ENCODE measurements around the gene ZNF219. TPM values are rescaled to one million over a fixed set of nuclear protein-coding genes. Genes with fewer than 3 reads are reported as not detected.

The ZNF219 gene
- total RNA-seq, 1 donor from 2014 or later, result 8.3 TPM

DNA sequence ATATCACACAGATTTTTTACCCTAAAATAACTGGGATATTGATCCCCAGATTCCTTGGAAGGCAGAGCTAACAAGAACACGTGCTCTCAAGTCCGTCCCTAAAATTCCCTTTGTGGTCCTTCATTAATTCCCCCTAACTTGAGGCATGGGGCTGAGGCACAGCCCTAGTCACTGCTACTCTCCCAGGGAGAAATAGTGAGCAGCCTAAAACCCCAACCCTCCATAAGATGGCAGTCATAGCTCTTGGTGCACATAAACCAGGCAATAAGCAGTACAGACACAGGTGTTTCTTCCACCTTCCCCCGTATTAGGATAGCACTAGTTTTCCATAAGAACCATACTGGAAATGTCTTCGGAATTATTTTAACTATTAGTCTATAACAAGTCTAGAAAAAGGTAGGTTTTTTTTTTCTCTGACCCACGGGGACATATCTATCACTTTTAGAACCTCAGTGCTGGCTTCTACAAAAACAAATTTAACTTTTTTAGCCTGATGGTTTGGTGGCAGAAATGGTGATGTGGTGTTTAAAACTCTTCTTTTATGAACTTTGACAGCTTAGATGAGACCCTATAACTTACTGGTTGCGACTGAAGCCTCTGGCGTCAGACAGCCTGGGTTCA, 31.5 kb downstream of the ZNF219 start:
- Mint-ChIP-seq H3K27ac (no peak overlapping the region), H3K36me3 (ENCODE audit: low read depth) (no peaks in the 10 kb centered on the region), H3K4me1 (ENCODE audit: low read depth) (peaks cover 25% of the 10 kb centered on the region), H3K4me3 (no peak overlapping the region), H3K9me3 (no peaks in the 10 kb centered on the region), H3K27me3 (ENCODE audit: insufficient read depth) (peaks cover 71% of the 10 kb centered on the region)
- intact Hi-C loops (cut with micrococcal nuclease), result loop anchor here (1.0 kb wide), 1 partner anchor 25 kb away; no protein-coding TSS in a partner anchor
- DNase-seq (ENCODE audit: low spot score), result no peak

DNA sequence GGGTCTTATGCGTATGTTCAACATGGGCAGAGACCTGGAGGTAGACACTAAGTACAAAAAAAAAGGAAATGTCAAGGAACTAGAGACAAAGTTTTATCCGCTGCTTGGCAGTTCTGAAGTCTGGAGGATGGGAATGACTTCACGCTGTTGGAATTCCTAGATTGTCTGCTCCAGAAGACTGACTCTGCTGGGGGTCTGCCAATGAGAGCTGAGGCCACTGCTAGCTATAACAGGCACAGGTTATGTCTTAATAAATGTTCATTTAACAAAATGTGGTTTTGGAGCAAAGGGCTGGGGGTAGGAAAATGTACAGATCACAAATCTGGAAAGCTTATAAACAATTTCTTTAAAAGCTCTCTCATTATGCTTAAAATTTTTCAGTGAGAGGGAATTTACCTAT, 35.0 kb downstream of the ZNF219 start:
- Mint-ChIP-seq H3K27me3 (ENCODE audit: insufficient read depth) (peaks cover 57% of the 10 kb centered on the region), H3K4me1 (ENCODE audit: low read depth) (peaks cover 2% of the 10 kb centered on the region), H3K27ac (no peak overlapping the region), H3K9me3 (no peaks in the 10 kb centered on the region), H3K4me3 (no peak overlapping the region), H3K36me3 (ENCODE audit: low read depth) (no peaks in the 10 kb centered on the region)
- intact Hi-C loops (cut with micrococcal nuclease), result no loop called here
- DNase-seq (ENCODE audit: low spot score), result no peak

DNA sequence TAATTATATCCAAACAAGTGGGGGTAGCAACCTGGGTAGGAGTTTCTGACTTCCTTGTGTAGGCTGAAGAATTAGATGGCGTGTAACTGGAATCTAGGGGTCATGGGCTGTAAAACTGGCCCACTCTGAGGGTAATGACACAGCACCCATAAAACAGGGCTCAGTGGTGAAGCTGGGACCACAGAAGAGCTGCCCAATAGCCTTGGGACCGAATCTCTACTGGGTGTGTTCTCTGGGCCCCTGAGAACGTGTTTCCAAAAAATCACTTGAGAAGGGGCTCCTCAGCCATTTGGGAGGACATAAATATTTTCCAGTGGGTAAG, 37.1 kb downstream of the ZNF219 start:
- Mint-ChIP-seq H3K9me3 (no peaks in the 10 kb centered on the region), H3K27me3 (ENCODE audit: insufficient read depth) (peaks cover 43% of the 10 kb centered on the region), H3K4me3 (no peak overlapping the region), H3K27ac (no peak overlapping the region), H3K4me1 (ENCODE audit: low read depth) (no peaks in the 10 kb centered on the region), H3K36me3 (ENCODE audit: low read depth) (no peaks in the 10 kb centered on the region)
- DNase-seq (ENCODE audit: low spot score), result no peak
- intact Hi-C loops (cut with micrococcal nuclease), result no loop called here

DNA sequence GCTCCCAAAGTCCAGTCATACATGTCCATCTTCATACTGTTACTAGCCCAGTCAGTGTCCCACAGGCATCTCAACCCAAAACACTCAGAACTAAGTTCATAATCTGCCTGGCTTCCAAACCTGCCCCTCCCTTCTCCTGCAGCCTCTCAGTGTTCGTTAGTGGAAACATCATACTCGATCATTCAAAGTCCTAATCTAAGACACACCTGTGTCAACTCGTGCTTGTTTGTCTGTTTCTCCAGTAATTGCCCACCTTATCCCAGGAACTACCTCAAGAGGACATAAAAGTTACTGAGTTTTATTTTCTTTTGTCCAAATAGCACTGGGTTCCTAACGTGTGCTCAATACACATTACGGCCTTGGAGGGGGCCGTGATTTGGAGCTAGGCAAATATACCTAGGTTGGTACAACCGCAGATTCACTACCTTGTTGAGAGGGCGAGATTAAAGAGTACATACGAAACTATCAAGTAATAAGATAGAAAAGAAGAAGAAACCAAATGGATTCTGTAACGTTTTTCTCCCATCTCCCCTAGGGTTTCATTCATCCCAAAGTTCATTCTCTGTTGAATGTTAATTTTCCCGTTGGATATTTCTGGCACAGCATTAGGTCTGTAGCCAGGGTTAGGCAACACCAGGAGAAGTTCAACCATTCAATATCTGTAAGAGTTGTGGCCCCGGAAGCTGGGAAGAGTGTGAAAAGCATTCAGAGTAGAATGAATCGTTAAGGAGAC, 37.7 kb downstream of the ZNF219 start:
- intact Hi-C loops (cut with micrococcal nuclease), result no loop called here
- no peak overlapping the region for H3K27ac Mint-ChIP-seq
- H3K9me3 Mint-ChIP-seq, result no peaks in the 10 kb centered on the region
- no peak for DNase-seq (ENCODE audit: low spot score)
- no peaks in the 10 kb centered on the region for H3K4me1 Mint-ChIP-seq (ENCODE audit: low read depth)
- H3K36me3 Mint-ChIP-seq (ENCODE audit: low read depth), result no peaks in the 10 kb centered on the region
- no peak overlapping the region for H3K4me3 Mint-ChIP-seq
- peaks cover 40% of the 10 kb centered on the region for H3K27me3 Mint-ChIP-seq (ENCODE audit: insufficient read depth)

- Mint-ChIP-seq H3K27me3 (ENCODE audit: insufficient read depth) (peaks cover 35% of the 10 kb centered on the region), H3K27ac (no peak overlapping the region), H3K4me3 (no peak overlapping the region), H3K36me3 (ENCODE audit: low read depth) (no peaks in the 10 kb centered on the region), H3K9me3 (no peaks in the 10 kb centered on the region), H3K4me1 (ENCODE audit: low read depth) (no peaks in the 10 kb centered on the region)
- no peak for DNase-seq (ENCODE audit: low spot score)
- intact Hi-C loops (cut with micrococcal nuclease), result no loop called here
These were observed 38.4 kb downstream of the ZNF219 start for GRCh38 chr14:21059842-21060613.

- H3K4me1 Mint-ChIP-seq (ENCODE audit: low read depth), result no peaks in the 10 kb centered on the region
- no peaks in the 10 kb centered on the region for H3K36me3 Mint-ChIP-seq (ENCODE audit: low read depth)
- H3K4me3 Mint-ChIP-seq, result no peak overlapping the region
- H3K27ac Mint-ChIP-seq, result no peak overlapping the region
- intact Hi-C loops (cut with micrococcal nuclease), result no loop called here
- H3K27me3 Mint-ChIP-seq (ENCODE audit: insufficient read depth), result peaks cover 37% of the 10 kb centered on the region
- no peak for DNase-seq (ENCODE audit: low spot score)
- no peaks in the 10 kb centered on the region for H3K9me3 Mint-ChIP-seq
These were observed 39.6 kb downstream of the ZNF219 start for GRCh38 chr14:21058903-21059302.

DNA sequence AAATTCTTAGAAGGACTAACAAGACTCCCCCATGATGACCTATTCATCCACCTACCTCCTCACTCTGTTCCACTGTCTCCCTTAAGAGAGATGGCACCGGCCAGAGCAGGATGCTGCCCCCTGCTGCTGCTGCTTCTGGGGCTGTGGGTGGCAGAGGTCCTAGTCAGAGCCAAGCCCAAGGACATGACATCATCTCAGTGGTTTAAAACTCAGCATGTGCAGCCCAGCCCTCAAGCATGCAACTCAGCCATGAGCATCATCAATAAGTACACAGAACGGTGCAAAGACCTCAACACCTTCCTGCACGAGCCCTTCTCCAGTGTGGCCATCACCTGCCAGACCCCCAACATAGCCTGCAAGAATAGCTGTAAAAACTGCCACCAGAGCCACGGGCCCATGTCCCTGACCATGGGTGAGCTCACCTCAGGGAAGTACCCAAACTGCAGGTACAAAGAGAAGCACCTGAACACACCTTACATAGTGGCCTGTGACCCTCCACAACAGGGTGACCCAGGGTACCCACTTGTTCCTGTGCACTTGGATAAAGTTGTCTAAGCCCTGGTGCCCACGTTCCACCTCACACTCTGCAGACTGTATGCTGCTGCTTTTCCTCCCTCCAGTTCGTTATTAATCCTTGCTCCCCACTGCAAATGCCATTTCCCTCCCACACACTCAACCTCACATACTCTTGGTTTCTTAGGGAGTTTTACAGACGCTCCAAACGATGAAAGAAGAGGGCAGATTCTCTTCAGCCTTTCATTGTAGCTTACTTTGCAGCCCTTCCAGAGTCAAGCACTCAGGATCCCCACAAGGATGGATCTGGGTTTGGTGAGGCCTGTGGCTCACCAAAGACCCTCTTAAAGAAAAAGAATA, 40.4 kb downstream of the ZNF219 start, which contains the start of gene RNASE8:
Gene RNASE8, plus strand, starts transcription at position 20 of the 873 bp plus-strand sequence. Its CDS starts 71 bp downstream, at position 91.
- peaks cover 31% of the 10 kb centered on the region for H3K27me3 Mint-ChIP-seq (ENCODE audit: insufficient read depth)
- intact Hi-C loops (cut with micrococcal nuclease), result loop anchor here (1.0 kb wide), 1 partner anchor 44 kb away; no protein-coding TSS in a partner anchor
- H3K9me3 Mint-ChIP-seq, result no peaks in the 10 kb centered on the region
- DNase-seq (ENCODE audit: low spot score), result no peak
- no peaks in the 10 kb centered on the region for H3K4me1 Mint-ChIP-seq (ENCODE audit: low read depth)
- H3K27ac Mint-ChIP-seq, result no peak within 1 kb of the TSS
- H3K36me3 Mint-ChIP-seq (ENCODE audit: low read depth), result no peaks in the 10 kb centered on the region
- H3K4me3 Mint-ChIP-seq, result no peak within 1 kb of the TSS

DNA sequence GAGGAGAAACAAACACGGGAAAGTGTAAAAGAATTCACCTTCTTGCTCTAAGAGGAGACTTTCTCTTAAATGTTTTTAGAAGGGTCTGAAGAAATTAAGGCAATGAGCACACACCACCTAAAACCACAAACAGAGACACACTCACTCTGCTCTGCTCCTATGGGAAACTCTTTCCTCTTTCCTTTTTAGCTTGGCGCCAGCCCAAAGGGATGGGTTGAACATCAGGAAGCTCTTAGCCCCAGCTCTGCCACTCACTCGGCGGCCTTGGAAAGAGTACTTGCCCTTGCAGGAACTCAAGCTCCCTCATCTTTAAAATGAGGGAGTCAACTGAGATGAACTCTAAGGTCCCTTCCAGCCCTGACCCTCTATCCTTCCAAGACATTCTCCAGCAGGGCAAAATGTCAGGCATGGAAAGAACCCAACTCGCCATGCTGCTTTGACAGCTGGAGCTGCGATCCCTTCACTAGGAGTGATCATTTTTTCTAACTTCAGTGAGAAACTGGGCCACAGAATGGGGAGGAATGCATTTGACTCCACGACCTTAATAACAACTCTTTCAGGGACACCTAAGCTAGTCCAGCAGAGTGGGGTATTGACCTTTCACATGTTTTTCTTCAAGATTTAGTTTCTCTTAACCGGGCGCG, 41.8 kb downstream of the ZNF219 start:
- no peak for DNase-seq (ENCODE audit: low spot score)
- intact Hi-C loops (cut with micrococcal nuclease), result loop anchor here (1.0 kb wide), 1 partner anchor 42 kb away; no protein-coding TSS in a partner anchor
- Mint-ChIP-seq H3K4me1 (ENCODE audit: low read depth) (no peaks in the 10 kb centered on the region), H3K9me3 (no peaks in the 10 kb centered on the region), H3K4me3 (no peak overlapping the region), H3K36me3 (ENCODE audit: low read depth) (no peaks in the 10 kb centered on the region), H3K27ac (no peak overlapping the region), H3K27me3 (ENCODE audit: insufficient read depth) (peaks cover 25% of the 10 kb centered on the region)

- H3K4me3 Mint-ChIP-seq, result no peak overlapping the region
- H3K27ac Mint-ChIP-seq, result no peak overlapping the region
- no peaks in the 10 kb centered on the region for H3K9me3 Mint-ChIP-seq
- H3K36me3 Mint-ChIP-seq (ENCODE audit: low read depth), result no peaks in the 10 kb centered on the region
- H3K4me1 Mint-ChIP-seq (ENCODE audit: low read depth), result no peaks in the 10 kb centered on the region
- no peak for DNase-seq (ENCODE audit: low spot score)
- H3K27me3 Mint-ChIP-seq (ENCODE audit: insufficient read depth), result peaks cover 22% of the 10 kb centered on the region
- intact Hi-C loops (cut with micrococcal nuclease), result no loop called here
These were observed 42.9 kb downstream of the ZNF219 start for GRCh38 chr14:21055432-21056117.

GRCh38 chr14:21054768-21055145, 43.7 kb downstream of the ZNF219 start:
- no peak for DNase-seq (ENCODE audit: low spot score)
- Mint-ChIP-seq H3K27me3 (ENCODE audit: insufficient read depth) (peaks cover 18% of the 10 kb centered on the region), H3K4me1 (ENCODE audit: low read depth) (no peaks in the 10 kb centered on the region), H3K36me3 (ENCODE audit: low read depth) (no peaks in the 10 kb centered on the region), H3K27ac (no peak overlapping the region), H3K9me3 (no peaks in the 10 kb centered on the region), H3K4me3 (no peak overlapping the region)
- intact Hi-C loops (cut with micrococcal nuclease), result no loop called here

DNA sequence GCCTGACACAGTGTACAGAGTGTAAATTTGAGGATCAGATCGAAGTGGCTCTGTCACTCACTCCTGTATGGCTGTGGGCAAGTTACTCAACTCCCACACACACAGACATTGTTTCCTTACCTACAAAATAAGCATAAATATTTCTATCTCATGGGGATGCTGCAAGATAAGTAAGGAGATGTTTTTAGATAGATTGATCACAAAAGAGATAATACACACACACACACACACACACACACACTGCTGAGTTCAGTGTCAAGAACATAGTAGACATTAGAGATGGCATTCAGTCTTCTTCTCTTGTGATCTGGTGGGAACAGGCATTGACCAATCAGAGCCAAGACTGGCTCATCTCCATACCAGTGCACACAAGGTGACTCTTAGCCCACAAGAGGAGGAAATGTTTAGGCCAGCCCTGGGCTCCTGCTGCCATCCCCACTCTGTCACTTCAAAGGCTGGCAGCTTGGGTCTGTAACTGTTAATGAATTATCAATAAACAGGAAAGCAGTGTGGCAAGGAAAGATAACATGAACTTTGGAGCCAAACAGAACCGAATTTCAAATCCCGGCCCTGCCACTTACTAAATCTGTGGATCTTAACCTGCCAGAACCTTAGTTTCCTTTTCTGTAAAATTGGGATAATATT, 44.2 kb downstream of the ZNF219 start:
- DNase-seq (ENCODE audit: low spot score), result no peak
- peaks cover 18% of the 10 kb centered on the region for H3K27me3 Mint-ChIP-seq (ENCODE audit: insufficient read depth)
- no peak overlapping the region for H3K4me3 Mint-ChIP-seq
- intact Hi-C loops (cut with micrococcal nuclease), result no loop called here
- H3K36me3 Mint-ChIP-seq (ENCODE audit: low read depth), result no peaks in the 10 kb centered on the region
- H3K27ac Mint-ChIP-seq, result no peak overlapping the region
- H3K4me1 Mint-ChIP-seq (ENCODE audit: low read depth), result no peaks in the 10 kb centered on the region
- H3K9me3 Mint-ChIP-seq, result no peaks in the 10 kb centered on the region
